ENCODE data around the gene COL23A1. TPM values are rescaled to one million over a fixed set of nuclear protein-coding genes. Genes with fewer than 3 reads are reported as not detected.

The COL23A1 gene
- total RNA-seq, 4 donors from 2014 or later, result 7.9 to 20.4 (median 12.0) TPM

DNA sequence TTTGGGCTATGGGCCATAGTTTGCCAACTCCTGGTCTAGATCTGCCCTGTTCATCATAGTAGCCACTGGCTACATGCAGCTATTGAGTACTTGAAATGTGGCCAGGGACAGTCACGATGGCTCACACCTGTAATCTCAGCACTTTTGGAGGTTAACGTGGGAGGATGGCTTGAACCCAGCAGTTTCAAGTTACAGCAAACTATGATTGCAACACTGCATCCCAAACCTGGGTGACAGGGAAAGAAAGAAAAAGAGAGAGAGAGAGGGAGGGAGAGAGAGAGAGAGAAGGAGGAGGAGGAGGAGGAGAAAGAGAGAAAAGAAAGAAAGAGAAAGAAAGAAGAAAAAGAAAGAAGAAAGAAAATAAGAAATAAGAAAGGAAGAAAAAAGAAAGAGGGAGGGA is 397.9 kb downstream of the COL23A1 start:
- WGBS, 2 donors, result 69 to 74% methylated on average over 2 of the region's 2 CpGs
- Histone ChIP-seq H3K27me3 (peaks cover 0 to 10% of the 10 kb centered on the region in 2 donors), H3K4me1 (no peaks in the 10 kb centered on the region), H3K36me3 (no peaks in the 10 kb centered on the region), H3K27ac (no peak overlapping the region), H3K4me3 (no peak overlapping the region), H3K9me3 (no peaks in the 10 kb centered on the region)
- no peak for DNase-seq (ENCODE audit: low spot score in 2 of 2)
- TF ChIP-seq EP300 (IDR thresholded peaks at IDR 0.05) (no peak), POLR2A (IDR thresholded peaks at IDR 0.05) (no peak)
- TF ChIP-seq, protein P1, sequence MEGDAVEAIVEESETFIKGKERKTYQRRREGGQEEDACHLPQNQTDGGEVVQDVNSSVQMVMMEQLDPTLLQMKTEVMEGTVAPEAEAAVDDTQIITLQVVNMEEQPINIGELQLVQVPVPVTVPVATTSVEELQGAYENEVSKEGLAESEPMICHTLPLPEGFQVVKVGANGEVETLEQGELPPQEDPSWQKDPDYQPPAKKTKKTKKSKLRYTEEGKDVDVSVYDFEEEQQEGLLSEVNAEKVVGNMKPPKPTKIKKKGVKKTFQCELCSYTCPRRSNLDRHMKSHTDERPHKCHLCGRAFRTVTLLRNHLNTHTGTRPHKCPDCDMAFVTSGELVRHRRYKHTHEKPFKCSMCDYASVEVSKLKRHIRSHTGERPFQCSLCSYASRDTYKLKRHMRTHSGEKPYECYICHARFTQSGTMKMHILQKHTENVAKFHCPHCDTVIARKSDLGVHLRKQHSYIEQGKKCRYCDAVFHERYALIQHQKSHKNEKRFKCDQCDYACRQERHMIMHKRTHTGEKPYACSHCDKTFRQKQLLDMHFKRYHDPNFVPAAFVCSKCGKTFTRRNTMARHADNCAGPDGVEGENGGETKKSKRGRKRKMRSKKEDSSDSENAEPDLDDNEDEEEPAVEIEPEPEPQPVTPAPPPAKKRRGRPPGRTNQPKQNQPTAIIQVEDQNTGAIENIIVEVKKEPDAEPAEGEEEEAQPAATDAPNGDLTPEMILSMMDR (IDR thresholded peaks at IDR 0.05), result no peak

DNA sequence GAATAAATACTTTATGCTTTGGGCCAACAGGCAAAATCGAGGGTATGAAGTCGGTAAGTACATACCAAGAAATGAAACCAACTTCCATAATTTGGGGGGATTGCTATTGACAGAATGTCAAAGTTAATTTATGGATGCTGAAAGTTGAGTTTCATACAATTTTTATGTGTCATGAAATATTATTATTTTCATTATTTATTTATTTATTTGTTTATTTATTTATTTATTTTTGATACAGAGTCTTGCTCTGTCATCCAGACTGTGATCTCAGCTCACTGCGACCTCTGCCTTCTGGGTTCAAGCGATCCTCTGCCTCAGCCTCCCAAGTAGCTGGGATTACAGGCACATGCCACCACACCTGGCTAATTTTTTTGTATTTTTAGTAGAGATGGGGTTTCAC is 398.5 kb downstream of the COL23A1 start:
- peaks cover 0 to 10% of the 10 kb centered on the region in 2 donors for H3K27me3 ChIP-seq
- TF ChIP-seq EP300 (IDR thresholded peaks at IDR 0.05) (no peak), POLR2A (IDR thresholded peaks at IDR 0.05) (no peak)
- TF ChIP-seq, protein P1 (IDR thresholded peaks at IDR 0.05), result no peak
- H3K36me3 ChIP-seq, result no peaks in the 10 kb centered on the region
- WGBS, 2 donors, result 70 to 80% methylated on average over 4 of the region's 4 CpGs
- no peak overlapping the region for H3K27ac ChIP-seq
- DNase-seq (ENCODE audit: low spot score in 2 of 2), result no peak
- H3K4me1 ChIP-seq, result no peaks in the 10 kb centered on the region
- no peaks in the 10 kb centered on the region for H3K9me3 ChIP-seq
- H3K4me3 ChIP-seq, result no peak overlapping the region

DNA sequence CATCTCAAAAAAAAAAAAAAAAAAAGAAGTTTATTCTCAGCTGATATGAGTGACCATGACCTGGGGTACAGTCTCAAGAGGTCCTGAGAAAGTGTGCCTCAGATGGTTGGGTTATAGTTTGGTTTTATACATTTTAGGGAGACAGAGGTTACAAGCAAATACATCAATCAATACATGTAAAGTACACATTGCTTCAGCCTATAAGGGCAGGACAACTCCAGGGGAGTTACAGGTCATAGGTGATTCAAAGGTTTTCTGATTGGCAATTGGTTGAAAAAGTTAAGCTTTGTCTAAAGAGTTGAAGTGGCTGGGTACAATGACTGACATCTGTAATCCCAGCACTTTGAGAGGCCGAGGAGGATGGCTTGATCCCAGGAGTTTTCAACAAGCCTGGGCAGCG is 400.8 kb downstream of the COL23A1 start:
- Histone ChIP-seq H3K9me3 (no peaks in the 10 kb centered on the region), H3K27ac (no peak overlapping the region), H3K4me3 (no peak overlapping the region), H3K4me1 (no peaks in the 10 kb centered on the region), H3K27me3 (peaks cover 0 to 10% of the 10 kb centered on the region in 2 donors), H3K36me3 (no peaks in the 10 kb centered on the region)
- TF ChIP-seq EP300 (IDR thresholded peaks at IDR 0.05), result no peak
- TF ChIP-seq, protein P1 (IDR thresholded peaks at IDR 0.05), result no peak
- no peak for TF ChIP-seq POLR2A (IDR thresholded peaks at IDR 0.05)
- no peak for DNase-seq (ENCODE audit: low spot score in 2 of 2)
- 43 to 44% methylated on average over 2 of the region's 2 CpGs for WGBS, 2 donors

Small RNA genes within 50 kb of the gene (small RNA-seq; reads per million reads assigned to genes)
- gene RN7SKP70 (not detected), gene RN7SL646P (not detected)

Other genes starting within 250 kb of the COL23A1 start
- gene CLK4, start 36.7 kb upstream of the COL23A1 start, total RNA-seq, result 10 to 100 TPM; 40.2 to 77.8 (median 46.6) TPM
- 10 to 100 TPM; 13.1 to 29.1 (median 23.4) TPM for gene ZNF354A, start 140.3 kb upstream of the COL23A1 start, total RNA-seq

Data from tibial nerve (tissue), 4 donors.